Body of pancreas (tissue), 4 donors: ENCODE results near the gene PIMREG.

Experiments
- CTCF ChIP-seq, 7 experiments: fragments of 450-650 bp in 4 of 7; fragments of 200-600 bp in 3 of 7; sonication (generic) in 3 of 7; IDR thresholded peaks; one replicate each; pipeline ENCODE4 v1.5.1; 2016 to 2019; ENCODE audit warnings: antibody characterized with exemption in 7 of 7
- POLR2A ChIP-seq, 3 donors: fragments of 450-650 bp; IDR thresholded peaks; one replicate each; pipeline ENCODE4 v1.6.1; 2016; ENCODE audit warnings: antibody characterized with exemption in 3 of 3, mild to moderate bottlenecking in 2 of 3

- TF ChIP-seq POLR2A (IDR thresholded peaks at IDR 0.05) (no peak), CTCF (IDR thresholded peaks at IDR 0.05) (no peak)
These were observed 4.2 kb downstream of the PIMREG start for GRCh38 chr17:6448473-6448872.
